Daoy (cell line): ENCODE measurements around the gene ITM2A. TPM values are rescaled to one million over a fixed set of nuclear protein-coding genes. Genes with fewer than 3 reads are reported as not detected.

Experiments used
- total RNA-seq: library from RNA; depleted of rRNA; stranded (reverse); fragments of >200 nt; shearing (Covaris generic); gene quantifications from 2 replicates; pipeline ENCODE4 v1.2.3, GENCODE V29; 2014; rRNA removed

ITM2A gene
- total RNA-seq, 1 experiment from 2014 or later = not detected

Other genes with a start within 250 kb of the ITM2A start
- not detected in 2 replicates for gene GPR174, start 222.6 kb downstream of the ITM2A start, total RNA-seq